HG02588 (cell line): ENCODE data around the gene PLXND1.

Experiments used
- ATAC-seq: cut with Tn5 transposase; IDR thresholded peaks from one replicate; pipeline ENCODE4 v1.9.1; 2021; ENCODE audit warnings: mild to moderate bottlenecking, moderate library complexity; ENCODE audit not compliant: unreplicated experiment

PLXND1 gene

GRCh38 chr3:129514110-129514509 lies 92.4 kb downstream of the PLXND1 start:
- no peak for ATAC-seq

- no peak for ATAC-seq
These were observed 92.8 kb downstream of the PLXND1 start for GRCh38 chr3:129513705-129514104.

GRCh38 chr3:129512595-129512994 lies 93.9 kb downstream of the PLXND1 start:
- ATAC-seq, result no peak

- ATAC-seq, result no peak
These were observed 99.2 kb downstream of the PLXND1 start for GRCh38 chr3:129507181-129507831.

- no peak for ATAC-seq
These were observed 100.2 kb downstream of the PLXND1 start for GRCh38 chr3:129506231-129506742.

GRCh38 chr3:129505341-129505740 lies 101.1 kb downstream of the PLXND1 start:
- no peak for ATAC-seq
